Activated CD4-positive, alpha-beta T cell treated with anti-CD3 and anti-CD28 coated beads, Interleukin-2, amount 50 U/mL, for 16 hours (primary cell): ENCODE measurements around the gene TUBGCP3.

Source experiments
- DNase-seq: peaks from one replicate; pipeline ENCODE4 v3.0.0-alpha.2; 2020

The TUBGCP3 gene

GRCh38 chr13:112451512-112452379, 136.2 kb downstream of the TUBGCP3 start:
- DNase-seq, result no peak

- DNase-seq, result no peak
Observed at GRCh38 chr13:112450904-112451240, 137.1 kb downstream of the TUBGCP3 start.

GRCh38 chr13:112450118-112450903, 137.6 kb downstream of the TUBGCP3 start:
- no peak for DNase-seq

- DNase-seq, result no peak
Observed at GRCh38 chr13:112449545-112449930, 138.4 kb downstream of the TUBGCP3 start.

GRCh38 chr13:112448621-112449544, 139.1 kb downstream of the TUBGCP3 start:
- DNase-seq, result no peak

DNA sequence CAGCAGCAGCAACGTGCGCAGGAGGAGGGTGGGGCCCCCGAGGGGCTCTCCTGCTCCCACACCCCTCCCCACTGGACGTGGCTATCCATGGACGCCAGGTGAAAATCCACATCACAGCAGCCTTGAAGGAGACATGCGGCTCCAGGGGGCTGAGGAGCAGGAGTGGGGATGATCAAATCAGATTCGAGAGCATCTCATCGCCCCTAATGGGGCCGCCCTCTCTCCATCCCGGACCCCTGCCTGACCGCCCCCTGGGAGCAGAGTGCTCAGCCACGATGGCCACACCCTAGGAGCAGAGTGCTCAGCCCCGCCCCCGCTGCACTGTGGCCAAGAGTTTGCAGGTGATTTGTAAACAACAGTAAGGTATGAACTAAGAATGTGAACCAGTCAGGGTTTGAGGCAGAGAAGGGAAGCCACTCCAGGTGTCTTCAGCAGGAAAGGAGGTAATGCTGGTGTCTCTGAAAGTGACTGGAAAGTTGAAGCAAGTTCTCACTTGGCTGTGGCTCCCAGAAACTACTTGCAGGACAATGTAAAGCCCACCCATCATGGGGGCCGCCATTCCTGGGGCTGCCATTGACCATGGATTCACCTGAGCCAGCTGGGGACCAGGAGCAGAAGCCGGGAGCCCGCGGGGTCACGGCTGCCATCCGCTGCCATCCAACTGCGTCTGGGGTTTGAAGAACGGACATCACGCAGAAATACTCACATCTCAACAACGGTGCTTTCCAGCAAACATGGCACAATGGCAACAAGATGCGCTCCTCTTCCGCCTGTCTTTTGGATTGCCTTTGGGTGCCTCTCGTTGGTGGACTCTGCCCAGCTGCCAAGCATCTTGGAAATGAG, 140.0 kb downstream of the TUBGCP3 start:
- DNase-seq, result no peak

GRCh38 chr13:112447306-112447705, 140.6 kb downstream of the TUBGCP3 start:
- no peak for DNase-seq

DNA sequence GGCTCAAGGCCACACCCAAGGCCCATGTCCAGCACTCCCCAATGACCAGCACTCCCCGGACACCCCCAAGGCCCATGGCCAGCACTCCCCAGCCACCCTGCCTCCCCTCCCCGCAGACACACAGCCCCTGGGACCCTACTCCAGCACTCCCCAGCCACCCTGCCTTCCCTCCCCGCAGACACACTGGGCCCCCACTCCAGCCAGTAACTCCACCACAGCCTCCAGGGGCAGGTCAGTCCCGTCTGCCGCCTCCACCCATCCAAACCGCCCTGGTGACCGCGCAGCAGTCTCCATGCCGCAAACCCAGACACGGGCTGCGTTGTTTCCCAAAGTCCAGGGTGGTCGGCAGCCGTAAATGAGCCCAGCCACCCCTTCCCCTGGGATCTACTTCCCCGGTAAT, 141.1 kb downstream of the TUBGCP3 start:
- DNase-seq, result no peak

DNA sequence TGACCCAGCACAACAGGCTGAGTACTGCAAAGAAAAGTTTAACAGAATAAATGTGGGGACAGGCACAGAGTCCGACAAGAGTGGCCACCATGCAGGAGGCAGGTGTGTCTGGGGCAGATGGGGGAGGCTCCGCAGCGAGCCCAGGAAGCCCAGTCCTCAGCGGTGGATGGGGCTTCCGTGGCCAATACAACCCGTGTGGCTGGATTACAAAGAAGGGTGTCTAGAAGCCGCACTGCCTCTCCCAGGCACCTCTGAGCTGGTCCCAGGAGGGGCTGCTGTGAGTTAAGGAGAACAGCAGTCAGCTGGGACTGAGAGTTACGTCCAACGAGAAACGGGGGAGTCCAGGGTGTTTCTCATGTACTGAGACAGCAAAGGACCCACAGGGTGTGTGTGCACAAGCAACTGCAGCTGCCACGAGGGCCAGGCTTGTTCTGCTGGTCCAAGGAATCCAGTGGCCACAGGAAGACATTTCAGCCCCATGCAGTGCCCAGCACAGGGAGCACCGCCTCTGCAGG, 141.5 kb downstream of the TUBGCP3 start:
- no peak for DNase-seq

DNA sequence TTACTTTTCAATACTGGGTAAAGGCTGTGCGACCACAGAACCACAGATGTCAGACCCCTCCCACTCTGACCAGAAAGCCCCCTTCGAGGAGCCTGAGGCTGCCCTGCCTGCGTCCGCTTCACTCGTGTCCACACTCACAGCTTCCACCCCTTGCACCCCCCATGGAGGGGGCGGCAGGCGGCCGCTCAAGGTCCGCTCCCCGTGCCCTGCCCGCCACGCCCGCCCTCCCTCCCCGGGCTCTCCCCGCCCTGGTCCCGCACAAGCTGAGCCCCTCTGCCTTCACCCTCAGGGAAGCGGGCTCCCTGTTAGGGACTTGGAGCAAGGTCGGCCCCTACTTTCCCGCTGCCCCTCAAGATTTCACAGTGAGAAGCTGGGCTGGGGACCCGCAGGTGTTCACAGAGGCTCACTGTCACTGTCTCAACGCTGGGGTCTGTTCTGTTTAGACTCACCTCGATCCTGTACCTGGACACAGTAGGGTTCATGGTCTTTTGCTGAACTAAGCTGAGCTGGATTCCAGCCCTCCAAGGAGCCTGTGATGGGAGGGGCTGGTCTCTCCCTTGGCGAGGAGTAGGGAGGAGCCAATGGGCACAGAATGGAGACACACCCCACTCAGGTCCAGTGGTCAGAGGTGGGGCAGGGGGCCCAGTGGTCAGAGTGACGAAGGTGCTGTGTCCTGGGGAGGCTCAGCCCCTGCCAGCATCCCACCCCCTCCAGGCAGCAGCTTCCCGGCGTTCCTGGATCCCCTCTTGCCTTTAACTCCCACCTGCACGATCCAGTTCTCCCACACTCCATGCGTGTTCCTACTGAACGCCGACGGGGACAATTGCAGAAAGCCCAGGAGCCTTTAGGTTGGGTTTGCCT, 142.3 kb downstream of the TUBGCP3 start:
- no peak for DNase-seq

GRCh38 chr13:112444416-112445399, 143.2 kb downstream of the TUBGCP3 start:
- no peak for DNase-seq

DNA sequence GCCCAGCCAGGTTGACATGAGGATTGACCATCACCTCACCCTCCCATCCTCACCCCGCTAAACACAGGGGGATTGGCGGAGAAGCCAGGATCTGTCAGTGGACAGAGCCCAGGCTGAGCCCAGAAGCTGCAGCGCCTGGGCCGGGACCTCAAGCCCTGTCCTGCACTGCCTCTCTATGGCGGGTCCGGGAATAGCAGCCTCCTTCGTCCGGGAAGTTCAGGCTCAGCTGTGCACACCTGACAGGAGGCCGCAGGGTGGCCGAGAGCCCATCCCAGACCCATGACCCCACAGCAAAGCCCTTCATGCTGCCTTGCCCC, 144.0 kb downstream of the TUBGCP3 start:
- DNase-seq, result peak; percentile 63

- DNase-seq, result no peak
Observed at GRCh38 chr13:112443191-112443994, 144.6 kb downstream of the TUBGCP3 start.

DNA sequence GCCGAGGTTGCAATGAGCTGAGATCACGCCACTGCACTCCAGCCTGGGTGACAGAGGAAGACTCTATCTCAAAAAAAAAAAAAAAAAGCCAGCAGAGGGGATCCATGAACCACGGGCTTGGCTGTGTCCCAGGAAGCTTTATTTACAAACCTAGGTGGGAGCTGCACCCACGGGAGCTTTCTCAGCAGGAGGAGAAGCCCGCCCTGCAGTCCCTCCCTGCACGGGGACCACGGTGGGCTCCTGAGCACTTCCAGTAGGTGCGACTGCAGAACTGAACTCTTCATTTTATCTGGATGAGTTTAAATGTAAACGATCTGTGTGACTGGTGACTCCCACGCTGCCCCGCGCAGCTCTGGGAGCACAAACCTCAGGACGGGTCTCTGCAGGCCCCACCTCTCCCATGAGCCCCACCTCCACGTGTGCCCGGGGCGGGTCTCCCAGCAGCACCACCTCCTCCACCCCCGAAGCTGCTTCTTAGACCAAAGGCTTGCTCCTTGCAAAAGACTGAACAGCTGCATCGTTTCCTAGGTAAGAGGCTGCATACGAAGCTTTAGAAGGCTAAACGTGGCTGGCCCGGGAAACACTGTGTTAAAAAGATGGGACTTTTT, 145.4 kb downstream of the TUBGCP3 start:
- DNase-seq, result no peak

- DNase-seq, result no peak
Observed at GRCh38 chr13:112441779-112442310, 146.1 kb downstream of the TUBGCP3 start.

DNA sequence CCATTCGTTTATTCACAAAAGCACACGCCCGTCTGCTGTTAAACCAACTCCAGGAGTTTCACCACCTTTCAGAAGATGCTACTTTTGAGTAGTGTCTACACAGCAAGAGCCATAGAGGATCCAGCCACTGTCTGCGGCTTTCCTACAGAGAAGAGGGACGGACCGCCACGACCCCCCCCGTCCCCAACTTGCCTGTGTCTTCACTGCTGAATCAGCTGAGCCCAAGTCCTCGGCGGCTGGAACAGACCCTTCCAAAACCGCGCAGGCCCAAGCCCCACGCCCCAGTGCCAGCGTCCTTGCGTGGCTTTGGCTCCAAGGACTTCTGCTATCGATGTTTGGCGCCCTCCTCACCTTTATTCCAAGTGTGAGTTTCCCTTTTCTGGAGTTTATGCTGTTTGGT, 146.7 kb downstream of the TUBGCP3 start:
- no peak for DNase-seq

DNA sequence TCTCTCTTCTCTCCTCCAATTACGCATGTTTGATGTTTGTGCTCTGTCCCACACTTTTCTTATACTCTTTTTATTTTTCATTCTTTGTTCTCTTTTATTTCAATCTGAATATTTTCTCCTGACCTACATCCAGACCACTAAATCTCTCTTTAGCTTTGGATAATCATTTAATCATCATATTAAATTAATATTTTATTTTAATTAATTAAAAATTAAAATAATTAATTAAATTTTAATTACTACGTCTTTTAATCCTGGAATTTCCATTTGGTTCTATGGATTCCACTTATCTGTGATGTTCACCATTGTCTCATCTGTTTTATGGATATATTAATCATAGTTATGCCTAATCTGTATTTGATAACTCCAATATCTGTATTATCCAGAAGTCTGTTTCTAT, 149.4 kb downstream of the TUBGCP3 start:
- no peak for DNase-seq

DNA sequence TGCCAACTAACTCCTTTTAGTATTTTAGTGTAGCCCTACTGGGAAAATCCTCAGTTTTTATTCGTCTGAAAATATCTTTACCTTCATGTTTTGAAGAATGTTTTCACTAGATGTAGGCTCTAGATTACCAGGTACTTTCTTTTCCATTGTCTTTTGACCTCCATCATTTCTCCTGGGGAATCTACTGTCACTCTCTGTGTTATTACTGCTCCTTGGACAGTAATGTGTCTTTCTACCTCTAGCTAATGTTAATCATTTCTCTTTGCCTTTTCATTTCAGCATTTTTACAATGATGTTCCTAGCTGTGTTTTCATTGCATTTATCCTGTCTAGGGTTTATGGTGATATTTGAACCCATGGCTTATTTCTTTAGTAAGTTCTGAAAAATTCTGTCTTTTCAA, 149.9 kb downstream of the TUBGCP3 start:
- no peak for DNase-seq
